Inflammatory macrophage treated with lipopolysaccharide for 4 hours (primary cell): Measurements from ENCODE around the gene ADAMTSL3.
"Not testable (repeated sequence)": the region's sequence is repeated elsewhere in the genome, so short reads cannot be mapped to it uniquely, and the experiment has no call there.

Source experiments
- DNase-seq: peaks from one replicate; pipeline ENCODE4 v3.0.0-alpha.2; 2020

The ADAMTSL3 gene

GRCh38 chr15:83702314-83702713 lies 48.4 kb downstream of the ADAMTSL3 start:
- not testable (repeated sequence) for DNase-seq

DNA sequence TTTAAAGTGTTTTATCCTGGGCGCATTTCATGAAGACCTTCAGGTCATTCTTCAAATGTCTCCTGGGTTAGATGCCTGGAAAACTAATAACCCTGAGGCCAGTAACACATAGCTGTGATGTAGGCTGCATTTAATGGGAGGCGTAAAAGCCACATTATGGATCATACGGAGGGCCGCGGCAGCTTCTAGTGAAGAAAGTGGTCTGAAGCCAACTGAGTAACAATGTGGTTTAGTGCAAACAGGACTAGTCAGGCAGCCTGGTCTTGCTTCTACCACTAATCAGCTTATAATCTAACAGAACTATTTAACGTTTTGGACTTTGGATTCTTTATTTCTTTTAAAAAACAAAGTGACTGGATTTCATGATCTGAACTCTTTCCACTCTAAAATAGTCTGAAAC lies 54.4 kb downstream of the ADAMTSL3 start:
- DNase-seq = no peak

- no peak for DNase-seq
Observed at GRCh38 chr15:83709241-83709640, 55.3 kb downstream of the ADAMTSL3 start.

DNA sequence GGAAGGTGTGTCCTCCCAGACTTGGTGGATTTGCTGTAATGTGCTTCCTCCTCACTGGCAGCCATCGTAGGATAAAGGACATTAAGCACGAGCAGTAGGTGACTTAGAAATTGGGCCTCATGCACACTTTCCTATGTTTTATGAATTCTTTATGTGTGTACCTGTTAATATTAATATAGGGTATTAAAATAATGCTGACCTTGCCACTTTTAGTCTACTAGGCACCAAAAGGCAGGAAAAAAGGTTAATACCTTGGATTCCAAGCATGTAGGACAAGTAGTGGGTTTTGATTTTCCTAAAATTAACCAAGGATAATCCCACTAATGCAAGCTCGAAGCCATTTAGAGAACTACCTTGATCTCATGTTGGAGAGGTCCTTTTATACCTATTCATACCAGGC lies 55.9 kb downstream of the ADAMTSL3 start:
- no peak for DNase-seq

DNA sequence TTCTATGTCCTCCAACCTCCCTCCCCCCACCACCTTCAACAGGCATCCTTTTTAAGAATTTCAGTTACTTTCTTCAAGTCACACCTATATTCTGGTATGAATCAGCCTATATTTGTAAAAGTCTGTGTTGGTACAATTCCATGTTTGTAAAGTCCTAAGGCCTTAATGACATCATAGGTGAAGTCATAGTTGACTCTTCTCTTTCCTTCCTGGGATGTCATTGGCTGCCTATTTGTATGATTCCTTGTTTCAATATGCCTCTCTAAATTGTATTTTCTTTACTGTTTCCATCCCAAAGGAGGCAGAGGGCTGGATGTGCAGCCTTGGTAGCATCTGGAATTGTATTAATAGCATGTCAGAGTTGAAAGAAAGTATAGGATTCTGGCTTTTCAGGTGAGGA lies 56.5 kb downstream of the ADAMTSL3 start:
- DNase-seq = no peak

DNA sequence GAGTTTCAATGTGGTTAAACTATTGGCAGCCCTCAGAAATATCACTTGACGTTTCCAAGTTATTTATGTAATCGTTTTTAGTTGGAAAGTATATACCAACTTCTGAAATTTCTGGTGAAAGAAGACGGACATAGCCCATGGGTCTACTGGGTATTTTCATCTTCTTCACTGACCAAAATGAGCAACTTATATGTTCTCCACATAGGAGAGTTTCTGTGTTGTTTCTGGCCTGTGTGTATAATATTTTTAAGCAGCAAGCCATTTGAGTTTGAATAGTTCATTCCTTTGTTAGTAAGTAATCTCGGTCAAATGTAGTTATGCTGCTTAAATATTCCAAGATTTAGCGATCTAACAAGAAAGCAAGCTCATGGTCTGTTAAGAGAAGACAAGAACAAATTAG lies 57.3 kb downstream of the ADAMTSL3 start:
- no peak for DNase-seq

DNA sequence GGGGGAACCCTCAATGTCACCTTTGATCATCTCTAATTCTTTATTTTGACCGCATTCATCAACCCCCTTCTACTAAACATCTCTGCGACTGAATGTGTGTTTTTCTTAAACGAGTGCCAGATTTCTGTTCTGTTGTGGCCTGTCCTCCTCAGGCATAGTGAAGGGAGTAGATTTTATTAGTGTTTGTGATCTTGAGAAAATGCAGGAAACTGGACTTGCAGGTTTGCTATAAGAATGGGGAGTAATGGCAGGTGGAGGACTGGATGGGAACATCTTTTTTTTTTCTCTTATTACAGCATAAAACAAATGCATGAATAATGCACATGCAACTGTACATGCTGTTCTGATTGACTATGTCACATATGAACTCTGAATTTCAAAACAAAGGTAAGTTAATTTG lies 59.3 kb downstream of the ADAMTSL3 start:
- no peak for DNase-seq

DNA sequence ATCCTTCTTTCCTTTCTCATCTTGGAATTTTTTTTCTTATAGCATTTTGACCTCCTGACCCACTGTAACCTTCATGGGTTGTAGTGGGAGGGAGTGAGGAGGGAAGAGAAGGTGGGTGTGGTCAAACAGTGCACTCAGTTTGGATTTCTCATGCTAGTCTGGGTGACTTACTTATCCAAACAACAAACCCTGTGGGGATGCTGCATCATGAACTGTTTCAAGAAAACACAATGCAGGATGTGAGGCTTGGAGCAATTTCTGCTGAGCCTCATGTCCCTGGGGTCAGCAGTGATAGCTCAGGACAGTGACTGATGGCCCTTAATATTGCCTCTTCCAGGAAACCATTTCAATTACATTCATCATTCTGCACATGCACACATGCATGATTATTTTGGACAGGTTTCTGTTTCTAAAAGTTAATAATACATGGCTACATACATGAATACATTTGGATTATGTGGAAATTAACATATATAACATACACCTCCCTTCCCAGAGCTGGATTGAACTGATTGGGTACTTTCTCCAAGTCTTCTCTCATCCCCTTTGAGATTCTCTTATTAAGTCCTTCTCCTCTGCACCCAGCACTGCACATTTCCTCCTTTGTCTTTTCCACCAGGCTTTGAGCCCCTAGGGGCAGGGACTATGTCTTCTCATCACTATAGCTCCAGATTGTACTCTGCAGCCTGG lies 61.2 kb downstream of the ADAMTSL3 start:
- no peak for DNase-seq

DNA sequence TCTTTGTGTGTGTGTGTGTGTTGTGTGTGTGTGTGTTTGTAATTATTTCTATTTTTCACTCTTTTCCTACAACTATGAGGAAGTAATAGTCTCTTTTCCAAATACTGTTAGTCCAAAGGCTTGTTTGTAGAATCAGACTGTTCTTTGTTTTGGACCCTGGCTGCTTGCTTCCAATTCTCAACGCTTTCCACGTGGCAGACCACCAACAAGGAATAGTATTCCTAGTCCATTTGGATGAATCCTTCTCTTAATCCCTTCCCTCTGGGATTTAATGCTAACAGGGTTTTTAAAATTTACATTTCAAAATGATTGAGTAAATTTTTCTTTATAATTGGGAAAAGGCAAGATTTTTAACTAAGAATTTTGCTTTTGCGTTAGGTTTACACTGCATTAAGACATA lies 62.7 kb downstream of the ADAMTSL3 start:
- no peak for DNase-seq

DNA sequence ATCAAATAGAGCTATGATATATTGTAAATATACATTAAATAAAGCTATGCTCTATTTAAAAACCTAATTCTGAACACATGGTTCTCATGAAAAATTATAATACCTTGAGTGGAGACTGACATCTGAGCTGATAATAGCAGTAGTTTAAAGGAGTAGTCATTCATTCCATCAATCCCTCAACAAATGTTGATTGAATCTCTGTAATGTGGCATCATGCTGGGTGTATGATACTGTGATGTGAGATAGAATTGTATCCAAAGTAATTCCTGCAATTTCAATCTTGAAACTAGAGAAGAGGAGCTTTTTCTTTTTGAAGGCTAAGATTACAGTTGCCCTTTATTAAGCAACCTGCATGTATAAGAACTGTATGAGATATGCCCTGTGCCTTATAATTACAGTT lies 63.1 kb downstream of the ADAMTSL3 start:
- DNase-seq = no peak

- DNase-seq = no peak
Observed at GRCh38 chr15:83720468-83720867, 66.5 kb downstream of the ADAMTSL3 start.

- DNase-seq = no peak
Observed at GRCh38 chr15:83721031-83721430, 67.1 kb downstream of the ADAMTSL3 start.

DNA sequence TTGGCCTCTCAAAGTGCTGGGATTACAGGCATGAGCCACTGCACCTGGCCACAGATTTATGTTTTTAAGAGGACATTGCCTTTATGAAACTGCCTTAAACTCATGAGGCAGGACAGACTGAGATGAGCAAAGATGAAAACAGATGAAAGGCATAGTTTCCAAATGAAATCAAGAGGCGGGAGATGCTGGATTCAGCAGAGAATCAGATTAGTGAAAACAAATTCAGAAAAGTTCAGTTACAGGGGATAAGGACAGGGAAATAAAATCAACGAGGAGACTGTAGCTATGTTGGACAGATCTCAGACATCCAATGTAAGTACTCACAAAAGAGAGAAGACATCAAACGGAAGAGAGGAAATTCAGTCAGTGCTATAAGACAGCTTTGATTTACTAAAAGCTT lies 68.1 kb downstream of the ADAMTSL3 start:
- no peak for DNase-seq

GRCh38 chr15:83723216-83723615 lies 69.3 kb downstream of the ADAMTSL3 start:
- no peak for DNase-seq

DNA sequence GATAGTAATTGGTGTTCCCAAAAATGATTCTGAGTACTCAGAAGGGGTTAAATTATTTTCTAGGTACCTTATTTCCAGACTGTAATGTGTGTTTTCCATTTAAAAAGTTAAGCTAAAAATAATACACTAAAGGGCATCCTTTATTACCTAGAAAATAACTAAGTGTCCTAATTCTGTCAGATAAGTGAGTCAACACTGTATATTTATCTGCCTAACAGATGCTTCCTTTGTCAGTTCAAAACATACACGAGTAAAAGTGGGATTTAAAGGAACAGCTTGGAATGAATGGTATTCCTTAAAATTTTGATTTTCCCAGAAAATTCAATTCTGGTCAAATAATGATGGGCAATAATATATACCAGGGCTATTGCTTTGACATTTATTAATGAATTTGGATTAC lies 78.3 kb downstream of the ADAMTSL3 start:
- no peak for DNase-seq

- DNase-seq = no peak
Observed at GRCh38 chr15:83732770-83733169, 78.8 kb downstream of the ADAMTSL3 start.

- DNase-seq = no peak
Observed at GRCh38 chr15:83733206-83733605, 79.3 kb downstream of the ADAMTSL3 start.

DNA sequence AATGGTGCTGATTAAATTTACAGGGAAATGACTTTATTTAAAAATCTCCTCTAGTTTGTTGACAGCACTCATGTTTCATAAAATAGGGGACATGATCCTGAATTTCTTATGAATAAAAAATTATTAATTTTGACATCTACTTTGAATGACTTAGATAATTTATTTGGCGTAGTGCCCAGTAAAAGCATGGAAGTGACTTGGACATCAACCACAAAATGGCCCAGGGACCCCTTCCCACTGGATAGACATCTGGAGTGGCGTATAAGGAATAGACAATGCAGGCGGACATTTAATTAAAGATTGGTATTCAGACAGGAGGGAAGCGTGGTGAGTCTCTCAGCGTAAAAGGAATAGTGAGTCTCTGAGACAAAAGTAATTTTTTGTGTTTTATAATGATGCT lies 79.8 kb downstream of the ADAMTSL3 start:
- no peak for DNase-seq

- DNase-seq = no peak
Observed at GRCh38 chr15:83734487-83734886, 80.6 kb downstream of the ADAMTSL3 start.

GRCh38 chr15:83739629-83740028 lies 85.7 kb downstream of the ADAMTSL3 start:
- DNase-seq = no peak

- DNase-seq = no peak
Observed at GRCh38 chr15:83745771-83746170, 91.8 kb downstream of the ADAMTSL3 start.

- DNase-seq = no peak
Observed at GRCh38 chr15:83746231-83746630, 92.3 kb downstream of the ADAMTSL3 start.

DNA sequence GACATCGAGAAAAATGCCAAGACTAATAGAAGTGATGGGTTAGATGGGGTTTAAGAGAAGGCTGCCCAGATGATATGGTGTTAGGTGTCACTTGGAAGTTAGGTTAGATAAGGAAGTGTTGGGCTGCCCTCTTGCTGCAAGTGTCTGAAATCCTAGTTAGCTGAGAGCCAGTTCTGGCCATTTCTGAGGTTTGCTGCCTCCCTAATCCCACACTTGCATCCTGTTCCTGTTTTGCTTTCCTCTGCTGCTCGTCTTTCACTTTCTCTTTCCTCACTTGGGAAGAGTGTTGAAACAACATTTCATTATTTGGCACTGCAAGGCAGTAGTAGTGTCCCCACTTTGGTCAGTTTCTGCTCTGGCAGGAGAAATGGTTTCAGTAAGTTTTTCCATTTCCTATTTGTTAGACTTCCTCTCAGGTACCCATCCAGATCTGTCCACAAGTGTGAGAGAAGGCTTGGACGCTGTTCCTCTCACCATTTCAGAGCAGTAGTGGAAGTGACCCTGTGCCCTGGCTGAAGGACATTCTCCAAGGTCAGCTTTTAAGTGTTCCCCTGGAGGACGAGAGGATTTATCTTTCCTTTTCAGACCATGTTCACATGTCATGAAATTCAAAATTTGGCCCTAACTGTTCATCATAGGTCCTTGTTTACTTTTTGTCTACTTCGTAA lies 93.3 kb downstream of the ADAMTSL3 start:
- peak; percentile 47 for DNase-seq

DNA sequence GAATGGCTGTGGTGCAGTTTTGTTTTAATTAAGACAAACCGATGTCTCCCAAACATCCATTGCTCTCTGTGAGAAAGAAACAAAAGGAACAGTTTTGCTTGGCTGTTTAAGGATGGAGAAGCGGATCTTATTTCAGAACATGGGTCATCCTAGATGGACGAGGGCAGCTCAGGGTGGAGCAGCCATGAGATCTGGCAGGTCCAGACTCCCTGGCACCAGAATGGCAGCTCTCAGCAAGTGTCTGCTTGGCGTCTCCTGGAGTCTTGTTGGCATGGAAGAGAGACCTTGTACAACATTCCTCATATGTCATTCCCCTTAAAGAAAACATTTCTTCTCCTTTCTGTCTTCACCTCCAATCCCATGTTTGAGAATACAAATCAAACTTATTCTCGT lies 93.8 kb downstream of the ADAMTSL3 start:
- no peak for DNase-seq
